ENCODE measurements around the gene TRIM65. TPM values are rescaled to one million over a fixed set of nuclear protein-coding genes. Genes with fewer than 3 reads are reported as not detected.
A peak's percentile ranks its signal among the peaks of the same experiment; 100 is the strongest.

Gene TRIM65
- total and polyA plus RNA-seq, 8 donors, result 8.2 to 13.1 (median 10.5) TPM

- no peak overlapping the region for H3K4me3 ChIP-seq
- intact Hi-C loops (cut with DNase I), result no loop called here
- H3K9me3 ChIP-seq, result no peaks in the 10 kb centered on the region
- peak overlapping the region; percentile 89 to 95 (median 92) for H3K27ac ChIP-seq
- FAIRE-seq, result no peak
- DNase-seq, result peak; percentile 72 to 95 (median 86)
- H3K36me3 ChIP-seq, result peaks cover 0 to 50% (median 19%) of the 10 kb centered on the region in 3 donors
- peaks cover 53 to 60% (median 57%) of the 10 kb centered on the region in 3 donors for H3K4me1 ChIP-seq
- 16 to 18% methylated on average over 16 of the region's 16 CpGs for WGBS, 2 donors
- TF ChIP-seq CTCF (IDR thresholded peaks at IDR 0.05), result peak; percentile 40 to 71 (median 60)
- peak in 3 of 4 donors; percentile 8 to 34 (median 31) for ATAC-seq
- H3K27me3 ChIP-seq, result no peaks in the 10 kb centered on the region
Measured at GRCh38 chr17:75848523-75849278, 48.0 kb downstream of the TRIM65 start.

DNA sequence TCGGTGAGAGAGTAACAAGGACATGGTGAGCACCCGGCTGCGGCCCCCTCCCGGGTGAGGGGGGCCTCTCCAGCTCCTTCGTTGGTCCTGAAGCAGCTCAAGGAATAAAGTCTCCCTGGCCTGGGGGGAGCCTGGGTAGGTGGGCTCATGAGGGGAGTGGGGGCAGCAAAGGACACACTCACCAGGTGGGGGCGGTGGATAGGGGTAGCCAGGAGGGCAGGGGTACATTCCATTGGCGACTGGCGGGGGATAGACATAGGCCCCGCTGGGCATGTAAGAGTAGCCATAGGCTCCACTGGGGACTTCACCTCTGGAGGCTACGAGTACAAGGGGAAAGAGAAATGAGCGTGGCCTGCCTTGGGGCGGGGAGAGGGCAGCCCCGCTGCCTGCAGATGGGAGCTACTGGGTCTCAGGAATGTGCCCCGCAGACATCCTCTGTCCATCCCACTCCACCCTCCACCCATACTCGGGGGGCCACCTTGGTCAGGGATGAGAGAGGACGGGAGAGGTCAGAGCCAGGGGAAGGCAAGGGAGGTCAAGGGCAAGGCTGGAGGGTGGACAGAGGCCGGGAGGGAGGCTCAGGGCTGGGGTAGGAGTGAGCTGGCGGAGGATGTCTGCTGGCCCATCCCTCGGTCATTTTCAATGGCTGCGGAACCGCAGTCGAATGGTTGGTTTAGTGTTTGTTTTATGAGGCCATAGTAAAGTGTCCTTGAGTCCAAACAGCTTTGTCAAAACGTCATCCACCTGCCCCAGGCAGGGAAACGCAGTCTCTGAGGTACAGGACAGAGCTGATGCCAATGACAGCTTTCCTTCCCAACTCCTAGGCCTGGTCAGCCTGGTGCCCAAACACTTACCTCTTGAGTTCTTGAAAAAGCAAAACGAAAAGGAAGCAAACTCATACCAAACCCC, 48.9 kb downstream of the TRIM65 start:
- intact Hi-C loops (cut with DNase I), result no loop called here
- H3K4me1 ChIP-seq, result peaks cover 45 to 52% (median 51%) of the 10 kb centered on the region in 3 donors
- ATAC-seq, result no peak
- peak in 3 of 6 donors; percentile 49 to 64 (median 56) for DNase-seq
- no peak for FAIRE-seq
- peak overlapping the region; percentile 89 to 95 (median 92) for H3K27ac ChIP-seq
- H3K4me3 ChIP-seq, result no peak overlapping the region
- no peak for TF ChIP-seq CTCF (IDR thresholded peaks at IDR 0.05)
- WGBS, 2 donors, result 61 to 62% methylated on average over 23 to 25 of the region's 25 CpGs
- H3K9me3 ChIP-seq, result no peaks in the 10 kb centered on the region
- H3K36me3 ChIP-seq, result peaks cover 0 to 50% (median 19%) of the 10 kb centered on the region in 3 donors
- no peaks in the 10 kb centered on the region for H3K27me3 ChIP-seq

- Histone ChIP-seq H3K27ac (peak overlapping the region; percentile 89 to 95 (median 92)), H3K27me3 (no peaks in the 10 kb centered on the region), H3K4me3 (peak overlapping the region in 2 of 4 donors; percentile 1 to 23), H3K9me3 (no peaks in the 10 kb centered on the region), H3K36me3 (peaks cover 0 to 50% (median 19%) of the 10 kb centered on the region in 3 donors), H3K4me1 (peaks cover 45 to 52% (median 51%) of the 10 kb centered on the region in 3 donors)
- FAIRE-seq, result no peak
- WGBS, 2 donors, result 42 to 52% methylated on average over 34 of the region's 34 CpGs
- TF ChIP-seq CTCF (IDR thresholded peaks at IDR 0.05), result no peak
- DNase-seq, result peak; percentile 80 to 93 (median 88)
- intact Hi-C loops (cut with DNase I), result no loop called here
- ATAC-seq, result peak; percentile 29 to 55 (median 44)
Measured at GRCh38 chr17:75846692-75847613, 49.8 kb downstream of the TRIM65 start.

GRCh38 chr17:75845933-75846691, 50.6 kb downstream of the TRIM65 start:
- no peak for TF ChIP-seq CTCF (IDR thresholded peaks at IDR 0.05)
- 47 to 52% methylated on average over 22 of the region's 22 CpGs for whole genome bisulfite sequencing, 2 donors
- ATAC-seq (no peak), DNase-seq (peak in 2 of 6 donors; percentile 46 to 78), FAIRE-seq (no peak)
- Histone ChIP-seq H3K9me3 (no peaks in the 10 kb centered on the region), H3K36me3 (peaks cover 0 to 41% (median 14%) of the 10 kb centered on the region in 3 donors), H3K27ac (peak overlapping the region; percentile 89 to 95 (median 92)), H3K4me3 (peak overlapping the region in 2 of 4 donors; percentile 1 to 23), H3K4me1 (peaks cover 45 to 52% (median 51%) of the 10 kb centered on the region in 3 donors), H3K27me3 (no peaks in the 10 kb centered on the region)
- intact Hi-C loops (cut with DNase I), result no loop called here
